ENCODE results near the gene VEZT. TPM values are rescaled to one million over a fixed set of nuclear protein-coding genes. Genes with fewer than 3 reads are reported as not detected.

Gene VEZT
- total and polyA plus RNA-seq, 9 of the 15 experiments (the other 6 are each of a cell fraction or from before 2014, with no cell fraction given) = 16.1 to 61.5 (median 32.6) TPM

GRCh38 chr12:95217377-95218149 lies at the start of gene VEZT, which contains the start of gene FGD6 (continued):
- TF ChIP-seq DIDO1 (tag; IDR thresholded peaks at IDR 0.05; ENCODE audit: low read depth) (peak; percentile 62; the same call in 1 of the 2 replicates), ZNF316 (IDR thresholded peaks at IDR 0.05) (peak; percentile 12; the same call in 1 of the 2 replicates), SIN3A (IDR thresholded peaks at IDR 0.05; ENCODE audit: borderline replicate concordance in 2 of 2, control insufficient read depth in 1 of 2, low read depth in 2 of 2, low read length in 2 of 2) (peak; percentile 56 to 87; a peak in 3 of 4 replicates), PPARD (CRISPR knock-in tag; IDR thresholded peaks at IDR 0.05) (no peak), TARDBP (IDR thresholded peaks at IDR 0.05) (peak; percentile 9; the same call in 1 of the 2 replicates), CEBPG (CRISPR knock-in tag; IDR thresholded peaks at IDR 0.05) (no peak), CEBPG (tag; conservative IDR thresholded peaks at IDR 0.05 in 1 of 2, IDR thresholded peaks at IDR 0.05 in 1 of 2) (no peak), NEUROD1 (IDR thresholded peaks at IDR 0.05; ENCODE audit: borderline replicate concordance, low read depth, low read length, partially characterized antibody) (peak; percentile 76), ATF3 (IDR thresholded peaks at IDR 0.05) (no peak), ATF3 (CRISPR knock-in tag; conservative IDR thresholded peaks at IDR 0.05) (peak; percentile 2; the same call in 1 of the 2 replicates), RFX5 (IDR thresholded peaks at IDR 0.05; ENCODE audit: low read depth, low read length) (0 out of 2 replicates have a peak, but pooled peaks have one; percentile 25), RHOXF2B (CRISPR knock-in tag; conservative IDR thresholded peaks at IDR 0.05) (0 out of 2 replicates have a peak, but pooled peaks have one; percentile 8), CLOCK (CRISPR knock-in tag; IDR thresholded peaks at IDR 0.05; ENCODE audit: borderline replicate concordance) (no peak), MAX (CRISPR knock-in tag; IDR thresholded peaks at IDR 0.05) (peak; percentile 91), ZEB2 (IDR thresholded peaks at IDR 0.05) (peak; percentile 55; the same call in 1 of the 2 replicates), CBX8 (IDR thresholded peaks at IDR 0.05; ENCODE audit: borderline replicate concordance, extremely low read depth, low read depth, low read length, poor library complexity, severe bottlenecking) (no peak), PREB (CRISPR knock-in tag; IDR thresholded peaks at IDR 0.05) (no peak), PCBP2 (IDR thresholded peaks at IDR 0.05; ENCODE audit: low read depth, low read length, poor library complexity, severe bottlenecking) (no peak), HSF4 (CRISPR knock-in tag; IDR thresholded peaks at IDR 0.05; ENCODE audit: borderline replicate concordance) (no peak), TAL1 (IDR thresholded peaks at IDR 0.05) (no peak), KLF13 (tag; IDR thresholded peaks at IDR 0.05; ENCODE audit: borderline replicate concordance, low read depth) (peak; percentile 99), SP1 (CRISPR knock-in tag; IDR thresholded peaks at IDR 0.05) (peak; percentile 99), FOXA1 (IDR thresholded peaks at IDR 0.05; ENCODE audit: borderline replicate concordance) (no peak)

All from K562 (cell line).